GM21526 (cell line): ENCODE data around the gene NKD1.

ENCODE experiments used
- ATAC-seq: cut with Tn5 transposase; IDR thresholded peaks from one replicate; pipeline ENCODE4 v1.9.1; 2021; ENCODE audit warnings: moderate library complexity; ENCODE audit not compliant: unreplicated experiment, low FRiP score

The NKD1 gene

GRCh38 chr16:50519602-50520001, 28.6 kb upstream of the NKD1 start:
- no peak for ATAC-seq

GRCh38 chr16:50520451-50521245, 27.5 kb upstream of the NKD1 start:
- no peak for ATAC-seq

DNA sequence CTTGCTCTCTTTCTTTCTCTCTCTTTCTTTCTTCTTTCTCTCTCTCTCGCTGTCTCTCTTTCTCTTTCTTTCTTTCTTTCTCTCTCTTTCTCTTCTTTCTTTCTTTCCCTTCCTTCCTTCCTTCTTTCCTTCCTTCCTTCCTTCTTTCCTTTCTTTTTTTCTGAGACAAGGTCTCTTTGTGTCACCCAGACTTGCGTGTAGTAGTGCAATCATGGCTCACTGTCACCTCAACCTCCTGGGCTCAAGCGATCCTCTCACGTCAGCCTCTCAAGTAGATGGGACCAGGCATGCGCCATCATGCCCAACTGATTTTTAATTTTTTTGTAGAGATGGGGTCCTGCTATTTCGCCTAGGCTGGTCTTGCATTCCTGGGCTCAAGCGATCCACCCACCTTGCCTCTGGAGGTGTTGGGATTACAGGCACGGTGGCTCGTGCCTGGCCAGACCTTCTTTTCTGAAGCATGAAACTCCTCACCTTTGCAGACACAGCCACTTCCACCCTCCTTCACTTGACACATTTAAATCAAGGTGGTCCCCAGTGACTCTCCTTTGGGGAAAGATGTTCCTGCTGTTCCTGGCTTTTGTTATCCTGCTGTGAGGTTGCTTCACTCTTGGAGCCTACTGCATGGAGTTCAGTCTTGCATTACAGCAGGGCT, 26.8 kb upstream of the NKD1 start:
- ATAC-seq, result no peak

DNA sequence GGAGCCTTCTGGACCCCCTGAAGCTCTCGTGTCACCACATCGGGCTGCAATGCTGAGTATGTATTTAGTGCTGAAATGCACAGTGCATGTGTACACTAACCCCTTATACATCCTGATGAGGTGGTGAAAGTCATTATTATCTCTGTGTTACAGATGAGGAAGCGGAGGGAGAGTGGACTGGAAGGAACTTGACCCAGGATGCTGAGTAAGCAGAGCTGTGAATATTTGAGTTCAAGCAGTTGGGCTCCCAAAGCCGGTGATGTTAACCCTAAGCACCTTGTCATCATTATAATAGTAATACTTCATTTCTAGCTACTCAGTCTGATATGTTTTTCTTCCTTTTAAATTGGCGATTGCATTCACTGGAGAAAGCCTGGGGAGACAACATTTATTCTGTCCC, 25.9 kb upstream of the NKD1 start:
- ATAC-seq, result no peak

DNA sequence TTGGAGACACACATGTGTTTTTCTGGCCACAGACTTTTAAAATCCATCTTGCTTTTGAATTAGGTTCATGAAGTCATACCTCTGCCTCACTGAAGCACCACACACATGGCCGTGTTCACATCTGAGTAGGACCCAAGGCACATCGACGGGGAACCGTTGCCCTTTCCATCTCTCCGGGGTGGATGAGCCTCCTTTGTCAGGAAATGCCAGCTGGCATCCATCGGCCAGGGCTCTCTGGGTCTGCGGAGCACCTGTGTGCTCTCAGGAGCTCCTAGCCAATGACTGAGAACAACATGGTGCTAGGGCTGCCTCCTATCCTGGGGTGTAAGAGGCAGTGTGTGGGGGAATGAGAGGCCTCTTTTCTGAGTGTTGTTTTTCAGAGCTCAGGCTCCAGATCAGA, 24.5 kb upstream of the NKD1 start:
- no peak for ATAC-seq

DNA sequence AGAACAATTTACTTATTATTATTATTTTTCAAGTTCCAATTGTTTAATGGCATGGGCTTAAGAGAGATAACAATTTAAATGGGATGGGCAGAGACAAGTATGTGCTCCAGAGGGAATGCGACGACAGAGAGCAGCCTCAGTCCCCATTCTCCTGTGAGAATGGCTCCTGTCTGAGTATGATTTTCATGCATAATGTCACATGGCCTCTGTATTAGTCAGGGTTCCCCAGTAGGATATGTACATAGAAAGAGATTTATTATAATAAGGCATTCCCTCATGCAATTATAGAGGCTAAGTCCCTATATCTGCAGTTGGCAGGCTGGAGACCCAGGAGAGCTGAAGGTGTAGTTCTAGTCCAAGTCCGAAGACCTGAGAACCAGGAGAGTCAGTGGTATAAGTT, 22.9 kb upstream of the NKD1 start:
- ATAC-seq, result no peak

- ATAC-seq, result no peak
Observed at GRCh38 chr16:50525716-50526115, 22.5 kb upstream of the NKD1 start.

DNA sequence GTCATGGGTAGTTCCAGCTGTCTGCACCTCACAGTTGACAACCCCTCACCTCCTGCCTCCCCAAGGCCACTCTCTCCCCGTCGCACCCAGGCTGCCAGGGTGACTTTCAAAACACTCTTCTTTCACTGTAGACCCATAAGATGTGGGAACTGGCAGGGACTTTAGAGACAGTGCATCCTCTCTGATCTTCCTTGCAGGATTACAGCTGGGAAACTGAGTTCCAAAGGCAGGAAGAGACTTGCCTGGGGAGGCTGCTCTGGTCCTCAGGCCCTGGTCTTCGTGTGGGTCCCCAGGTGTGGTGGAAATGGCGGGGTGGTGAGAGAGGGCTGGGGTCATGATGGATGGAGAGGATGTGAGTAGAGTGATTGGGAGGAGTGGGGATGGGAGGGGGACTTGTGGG, 21.9 kb upstream of the NKD1 start:
- no peak for ATAC-seq

GRCh38 chr16:50526796-50527195, 21.4 kb upstream of the NKD1 start:
- ATAC-seq, result no peak

- ATAC-seq, result no peak
Observed at GRCh38 chr16:50528820-50529219, 19.4 kb upstream of the NKD1 start.

- no peak for ATAC-seq
Observed at GRCh38 chr16:50529334-50529733, 18.9 kb upstream of the NKD1 start.

DNA sequence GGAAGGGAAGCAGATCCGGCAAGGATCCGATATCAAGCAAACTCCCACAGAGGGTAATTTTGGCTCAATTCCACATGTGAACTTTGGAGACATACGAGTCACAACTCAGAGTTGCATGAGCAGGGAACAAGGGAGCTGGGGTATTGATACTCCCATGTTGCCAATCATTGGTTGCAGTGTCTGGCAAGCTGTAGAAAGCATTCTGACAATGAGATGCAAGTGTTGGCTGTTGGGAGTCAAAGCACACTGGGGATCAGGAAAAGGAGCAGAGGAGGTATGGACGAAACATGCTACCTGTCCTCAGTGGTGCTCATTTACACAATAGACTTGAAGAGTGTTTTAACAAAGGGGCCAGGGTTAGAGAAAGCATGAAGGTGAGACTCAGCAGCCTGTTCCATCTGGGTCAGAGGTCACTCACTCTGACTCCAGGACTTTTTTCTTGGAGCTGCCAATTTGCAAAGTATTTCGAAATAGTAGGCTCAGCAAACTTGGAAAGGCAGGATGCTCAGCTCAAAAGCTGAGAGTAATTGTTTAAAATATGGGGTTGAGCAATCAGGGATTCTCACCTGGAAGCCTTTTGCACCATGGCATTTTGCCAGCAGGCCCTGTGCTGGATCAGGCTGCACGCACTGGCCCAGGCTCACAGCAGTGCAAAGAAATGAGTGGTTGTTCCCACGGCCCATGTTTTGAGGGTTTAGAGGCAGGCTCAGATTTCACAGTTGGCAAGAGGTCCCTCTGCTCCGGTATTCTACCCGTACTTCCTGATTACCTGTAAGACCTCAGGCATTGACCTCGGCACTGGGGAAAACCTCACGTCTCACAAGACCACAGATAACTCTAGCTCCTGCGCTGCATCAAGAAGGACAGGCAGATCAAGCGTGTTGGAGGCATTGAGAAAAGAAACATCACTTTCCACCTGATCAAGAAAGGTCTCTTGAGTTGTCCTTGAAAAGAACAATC, 17.6 kb upstream of the NKD1 start:
- no peak for ATAC-seq

GRCh38 chr16:50531359-50531758, 16.8 kb upstream of the NKD1 start:
- no peak for ATAC-seq

GRCh38 chr16:50531901-50532300, 16.3 kb upstream of the NKD1 start:
- ATAC-seq, result no peak

- ATAC-seq, result no peak
Observed at GRCh38 chr16:50532576-50532975, 15.6 kb upstream of the NKD1 start.

- ATAC-seq, result no peak
Observed at GRCh38 chr16:50533317-50533716, 14.9 kb upstream of the NKD1 start.

DNA sequence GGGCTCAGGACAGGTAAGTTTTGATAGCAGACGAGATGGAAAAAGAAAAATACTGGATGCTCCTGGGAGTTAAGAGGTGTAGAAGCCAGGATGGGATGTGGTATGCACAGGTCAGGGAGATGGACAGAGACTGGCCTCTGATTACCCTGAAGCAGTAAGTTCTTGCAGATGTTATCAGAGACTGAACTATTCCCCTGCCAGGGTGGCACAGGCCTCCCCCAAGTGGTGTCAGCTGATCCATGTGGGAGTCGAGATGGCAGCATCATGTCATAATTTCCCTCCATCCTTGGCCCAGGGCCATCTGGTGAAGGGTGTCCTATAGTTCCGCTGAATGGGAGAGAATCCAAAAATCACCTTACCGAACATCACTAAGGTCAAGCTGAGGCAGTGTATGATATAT, 14.1 kb upstream of the NKD1 start:
- no peak for ATAC-seq

GRCh38 chr16:50534556-50534955, 13.6 kb upstream of the NKD1 start:
- no peak for ATAC-seq

DNA sequence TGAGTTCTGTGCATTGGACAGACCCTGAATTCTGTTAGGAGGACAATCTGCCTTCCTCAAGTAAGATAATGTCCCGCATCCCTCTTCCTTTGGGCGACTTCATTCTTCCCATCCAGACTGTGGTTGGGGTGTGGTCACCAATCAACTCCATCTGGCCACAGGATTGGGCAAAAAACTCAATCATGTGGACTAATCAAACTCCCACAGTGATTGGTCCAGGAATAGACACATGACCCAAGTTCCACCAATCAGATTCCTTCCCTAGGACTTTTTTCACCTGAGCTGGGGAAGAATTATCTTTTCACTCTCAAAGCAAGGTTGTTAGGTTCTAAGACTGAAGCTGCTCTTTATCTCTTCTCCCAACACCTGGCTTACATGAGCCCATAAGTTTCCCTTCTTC, 13.2 kb upstream of the NKD1 start:
- ATAC-seq, result no peak

GRCh38 chr16:50535506-50536257, 12.5 kb upstream of the NKD1 start:
- ATAC-seq, result no peak
